ENCODE data around the gene SUPT5H. TPM values are rescaled to one million over a fixed set of nuclear protein-coding genes. Genes with fewer than 3 reads are reported as not detected.

SUPT5H gene
- total and polyA plus RNA-seq, 2 of the 4 experiments (the other 2 are of a cell fraction): 75.3 to 116 TPM

GRCh38 chr19:39403331-39404312, 41.8 kb upstream of the SUPT5H start (continued):
- TF ChIP-seq CTCF (conservative IDR thresholded peaks at IDR 0.05; ENCODE audit: low read depth, low read length) (no peak), MAFK (IDR thresholded peaks at IDR 0.05; ENCODE audit: low read depth, low read length) (peak; percentile 83), BHLHE40 (IDR thresholded peaks at IDR 0.05; ENCODE audit: low read depth, low read length) (peak; percentile 100), CHD1 (IDR thresholded peaks at IDR 0.05; ENCODE audit: low read depth, low read length) (peak; percentile 82; the same call in 1 of the 2 replicates)
